ENCODE data around the gene VWDE.
"Not testable (repeated sequence)": the region's sequence is repeated elsewhere in the genome, so short reads cannot be mapped to it uniquely, and the experiment has no call there.

The VWDE gene

GRCh38 chr7:12403287-12404181 is at the start of gene VWDE:
Gene VWDE, minus strand, starts transcription at chr7:12403865. Its CDS starts 149 bp downstream, at chr7:12403716.
- DNase-seq = peak in 40 of 56 donors; percentile 2 to 83 (median 48)

- DNase-seq = not testable (repeated sequence)
These were observed 49.5 kb upstream of the VWDE start for GRCh38 chr7:12453136-12453535.

- DNase-seq = no peak
These were observed 47.0 kb upstream of the VWDE start for GRCh38 chr7:12450615-12451014.

GRCh38 chr7:12444785-12445184 is 41.1 kb upstream of the VWDE start:
- DNase-seq = no peak

- DNase-seq = no peak
These were observed 36.6 kb upstream of the VWDE start for GRCh38 chr7:12440229-12440628.

GRCh38 chr7:12436896-12437535 is 33.4 kb upstream of the VWDE start:
- peak in 7 of 56 donors; percentile 2 to 31 (median 6) for DNase-seq

- DNase-seq = no peak
These were observed 32.5 kb upstream of the VWDE start for GRCh38 chr7:12436126-12436525.

GRCh38 chr7:12434012-12434642 is 30.5 kb upstream of the VWDE start:
- no peak for DNase-seq

GRCh38 chr7:12431886-12432556 is 28.4 kb upstream of the VWDE start:
- DNase-seq = no peak

GRCh38 chr7:12425311-12425710 is 21.6 kb upstream of the VWDE start:
- DNase-seq = no peak

GRCh38 chr7:12423997-12424745 is 20.5 kb upstream of the VWDE start:
- DNase-seq = no peak

- no peak for DNase-seq
These were observed 19.8 kb upstream of the VWDE start for GRCh38 chr7:12423355-12423996.

- no peak for DNase-seq
These were observed 19.1 kb upstream of the VWDE start for GRCh38 chr7:12422554-12423320.

- no peak for DNase-seq
These were observed 14.8 kb upstream of the VWDE start for GRCh38 chr7:12418452-12418851.

GRCh38 chr7:12415072-12415471 is 11.4 kb upstream of the VWDE start:
- no peak for DNase-seq

- no peak for DNase-seq
These were observed 8.7 kb upstream of the VWDE start for GRCh38 chr7:12412407-12412806.

- DNase-seq = no peak
These were observed 6.9 kb upstream of the VWDE start for GRCh38 chr7:12410523-12410922.

GRCh38 chr7:12409097-12409711 is 5.5 kb upstream of the VWDE start:
- DNase-seq = no peak

- not testable (repeated sequence) for DNase-seq
These were observed 4.0 kb upstream of the VWDE start for GRCh38 chr7:12407652-12408051.

All from nucleus accumbens (tissue), 56 donors.